Stimulated activated CD4-positive, alpha-beta T cell treated with anti-CD3 and anti-CD28 coated beads, Interleukin-4, amount 100 ng/mL, for 48 hours (primary cell): ENCODE measurements around the gene PXT1.
"Not testable (repeated sequence)": the region's sequence is repeated elsewhere in the genome, so short reads cannot be mapped to it uniquely, and the experiment has no call there.

Experiments used
- DNase-seq, 2 donors: peaks; one replicate each; pipeline ENCODE4 v3.0.0-alpha.2; 2020; ENCODE audit warnings: low read depth in 2 of 2

PXT1 gene

GRCh38 chr6:36442671-36443470 lies at the start of gene PXT1, which contains the start of gene KCTD20:
TSS of gene PXT1 (minus strand) at chr6:36442854. CDS start at chr6:36426082, 16,772 bp downstream.
TSS of gene KCTD20 (plus strand) at chr6:36443000. CDS start at chr6:36470098, 27,098 bp downstream.
- DNase-seq: peak; percentile 80 to 88

- no peak for DNase-seq
These were observed 49.4 kb upstream of the PXT1 start for GRCh38 chr6:36492092-36492491.

- DNase-seq: no peak
These were observed 48.8 kb upstream of the PXT1 start for GRCh38 chr6:36491378-36491965.

DNA sequence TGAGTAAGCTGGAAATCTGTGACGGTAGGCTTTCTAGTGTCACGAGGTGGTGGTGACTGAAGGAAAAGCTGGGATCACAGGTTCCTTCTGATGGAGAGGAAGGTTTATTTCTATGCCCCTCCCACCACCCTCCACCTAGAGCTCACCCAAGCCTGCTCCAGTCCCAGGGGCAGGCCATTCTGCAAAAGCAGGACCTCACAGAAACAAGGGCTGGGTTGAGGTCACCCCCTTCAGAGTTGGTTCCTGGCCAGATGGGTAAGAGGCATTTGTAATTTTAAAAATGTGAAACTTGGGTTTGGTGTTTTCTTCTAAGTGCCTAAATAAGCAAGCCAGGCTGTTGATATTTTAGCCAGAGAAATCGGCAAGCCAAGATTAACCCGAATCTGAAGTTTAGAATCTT lies 46.8 kb upstream of the PXT1 start:
- DNase-seq: no peak

DNA sequence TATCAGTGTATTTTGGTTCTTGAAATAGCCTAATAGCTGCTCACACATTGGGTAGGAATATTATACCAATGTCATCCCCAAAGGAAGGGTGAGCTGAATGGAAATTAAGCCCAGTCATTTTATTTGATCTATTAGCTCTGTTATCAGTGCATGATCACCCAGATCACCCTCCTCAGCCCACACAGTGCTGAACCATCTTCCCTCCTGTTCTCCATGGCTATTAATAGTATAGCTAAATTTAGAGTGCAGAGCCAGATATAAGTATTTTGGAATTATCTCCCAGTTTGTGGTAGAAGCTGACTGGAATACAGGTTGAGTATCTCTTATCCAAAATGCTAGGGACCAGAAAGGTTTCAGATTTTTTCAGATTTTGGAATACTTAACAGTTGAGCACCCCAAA lies 45.6 kb upstream of the PXT1 start:
- no peak for DNase-seq

GRCh38 chr6:36487698-36488097 lies 45.0 kb upstream of the PXT1 start:
- DNase-seq: no peak

DNA sequence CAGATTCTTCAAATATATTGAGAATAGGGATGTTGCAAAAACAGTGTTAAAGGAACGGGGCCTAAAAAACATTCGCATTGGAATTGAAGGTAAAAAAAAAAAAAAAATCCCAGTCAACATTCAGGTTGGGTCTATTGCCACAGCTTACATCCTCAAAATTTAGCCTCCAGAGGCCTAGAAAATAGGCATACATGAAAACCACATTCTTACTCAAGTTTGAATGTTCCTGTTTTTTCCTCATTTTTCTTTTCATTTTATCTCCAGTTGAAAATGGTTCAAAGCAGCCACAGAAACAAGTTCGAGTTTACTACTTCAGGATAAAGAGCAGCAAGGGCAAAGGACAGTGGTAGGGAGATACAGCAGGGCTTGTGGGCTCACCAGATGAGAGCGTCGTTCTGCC lies 42.1 kb upstream of the PXT1 start:
- DNase-seq: no peak

DNA sequence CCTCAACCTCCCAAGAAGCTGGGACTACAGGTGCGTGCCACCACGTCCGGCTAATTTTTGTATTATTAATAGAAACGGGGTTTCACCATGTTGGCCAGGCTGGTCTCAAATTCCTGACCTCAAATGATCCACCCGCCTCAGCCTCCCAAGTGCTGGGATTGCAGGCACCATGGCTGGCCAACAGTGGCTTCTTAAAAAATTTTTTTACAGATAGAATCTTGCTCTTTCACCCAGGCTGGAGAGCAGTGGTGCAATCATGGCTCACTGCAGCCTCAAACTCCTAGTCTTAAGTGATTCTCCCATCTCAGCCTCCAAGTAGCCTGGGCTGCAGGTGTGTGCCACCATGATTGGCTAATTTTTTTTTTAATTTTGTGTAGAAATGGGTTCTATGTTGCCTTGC lies 40.7 kb upstream of the PXT1 start:
- DNase-seq: not testable (repeated sequence)

GRCh38 chr6:36479256-36479655 lies 36.6 kb upstream of the PXT1 start:
- no peak for DNase-seq

DNA sequence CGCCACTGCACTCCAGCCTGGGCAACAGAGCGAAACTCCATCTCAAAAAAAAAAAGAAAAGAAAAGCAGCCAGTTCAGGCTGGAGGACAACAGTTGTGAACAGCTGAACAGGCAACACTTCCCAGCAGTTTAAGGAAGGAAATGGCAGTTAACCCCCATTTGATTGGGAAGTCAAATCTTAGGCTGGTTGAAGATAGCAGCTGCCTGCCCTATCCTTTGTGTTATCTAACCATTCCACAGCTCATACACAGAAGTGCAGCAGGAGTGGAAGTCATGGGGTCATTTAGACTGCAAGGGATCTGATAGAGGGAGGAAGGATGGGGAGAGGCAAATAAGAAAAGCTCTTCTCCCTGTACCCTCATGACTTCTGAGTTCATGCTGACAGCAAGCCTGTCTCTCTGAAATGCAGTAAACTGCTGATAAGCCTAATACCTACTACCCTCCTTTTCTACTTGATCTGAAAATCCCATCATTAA lies 35.4 kb upstream of the PXT1 start:
- DNase-seq: no peak

- no peak for DNase-seq
These were observed 27.3 kb upstream of the PXT1 start for GRCh38 chr6:36469946-36470345.

GRCh38 chr6:36469148-36469661 lies 26.6 kb upstream of the PXT1 start:
- DNase-seq: no peak

- DNase-seq: no peak
These were observed 25.0 kb upstream of the PXT1 start for GRCh38 chr6:36467625-36468024.

- no peak for DNase-seq
These were observed 21.6 kb upstream of the PXT1 start for GRCh38 chr6:36464233-36464632.

DNA sequence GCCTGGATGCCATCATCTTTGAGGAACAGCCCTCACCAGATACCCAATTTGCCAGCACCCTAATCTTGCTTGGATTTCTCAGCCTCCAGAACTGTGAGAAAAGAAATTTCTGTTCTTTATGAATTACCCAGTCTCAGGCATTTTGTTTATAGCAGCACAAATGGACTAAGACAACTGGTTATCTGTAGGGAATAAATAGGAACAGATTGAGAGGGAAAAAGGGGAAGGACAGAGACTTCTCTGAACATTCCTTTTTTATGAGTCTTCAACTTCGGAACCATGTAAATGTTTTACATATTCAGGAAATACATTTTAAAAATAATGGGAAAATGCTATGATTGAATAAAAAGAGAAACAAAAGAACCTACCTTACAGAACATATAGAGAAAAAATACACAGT lies 21.0 kb upstream of the PXT1 start:
- DNase-seq: no peak

- no peak for DNase-seq
These were observed 19.0 kb upstream of the PXT1 start for GRCh38 chr6:36461646-36462045.

GRCh38 chr6:36460916-36461315 lies 18.3 kb upstream of the PXT1 start:
- DNase-seq: no peak

DNA sequence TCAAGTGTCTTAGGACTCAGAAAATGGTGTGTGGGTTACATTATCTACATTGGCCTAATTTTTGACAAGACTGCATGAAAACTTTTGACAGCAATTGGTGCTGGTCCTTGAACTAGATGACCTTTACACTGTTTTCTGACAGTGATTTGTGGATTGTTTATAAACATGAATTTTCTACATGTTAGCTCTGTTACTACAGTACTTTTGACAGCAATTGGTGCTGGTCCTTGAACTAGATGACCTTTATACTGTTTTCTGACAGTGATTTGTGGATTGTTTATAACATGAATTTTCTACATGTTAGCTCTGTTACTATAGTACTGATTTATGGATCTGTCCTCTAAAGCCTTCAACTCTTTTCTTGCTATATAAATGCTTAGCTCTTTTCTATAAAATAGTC lies 16.8 kb upstream of the PXT1 start:
- DNase-seq: no peak

- DNase-seq: no peak
These were observed 12.9 kb upstream of the PXT1 start for GRCh38 chr6:36455486-36456027.

DNA sequence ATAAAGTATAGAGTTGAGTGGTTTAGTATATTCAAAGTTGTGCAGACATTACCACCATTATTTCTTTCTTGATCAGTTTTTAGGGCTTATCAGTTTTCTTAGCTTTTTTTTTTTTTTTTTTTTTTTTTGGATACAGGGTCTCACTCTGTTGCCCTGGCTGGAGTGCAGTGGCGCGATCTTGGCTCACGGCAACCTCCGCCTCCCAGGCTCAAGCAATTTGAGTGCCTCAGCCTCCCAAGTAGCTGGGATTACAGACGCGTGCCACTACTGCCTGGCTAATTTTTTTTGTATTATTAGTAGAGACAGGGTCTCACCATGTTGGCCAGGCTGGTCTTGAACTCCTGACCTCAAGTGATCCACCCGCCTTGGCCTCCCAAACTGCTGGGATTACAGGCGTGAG lies 10.2 kb upstream of the PXT1 start:
- DNase-seq: not testable (repeated sequence)

- not testable (repeated sequence) for DNase-seq
These were observed 6.5 kb upstream of the PXT1 start for GRCh38 chr6:36449173-36449572.

GRCh38 chr6:36445621-36446020 lies 3.0 kb upstream of the PXT1 start:
- DNase-seq: no peak

GRCh38 chr6:36444470-36444869 lies 1.8 kb upstream of the PXT1 start:
- DNase-seq: no peak
